Activated CD8-positive, alpha-beta memory T cell treated with anti-CD3 and anti-CD28 coated beads for 48 hours (primary cell): ENCODE measurements around the gene PGM5.
A peak's percentile ranks its signal among the peaks of the same experiment; 100 is the strongest.

Source experiments
- DNase-seq, 3 experiments: peaks; one replicate each; pipeline ENCODE4 v3.0.0-alpha.2; 2020; ENCODE audit warnings: low read depth in 2 of 3, low spot score in 2 of 3

PGM5 gene

DNA sequence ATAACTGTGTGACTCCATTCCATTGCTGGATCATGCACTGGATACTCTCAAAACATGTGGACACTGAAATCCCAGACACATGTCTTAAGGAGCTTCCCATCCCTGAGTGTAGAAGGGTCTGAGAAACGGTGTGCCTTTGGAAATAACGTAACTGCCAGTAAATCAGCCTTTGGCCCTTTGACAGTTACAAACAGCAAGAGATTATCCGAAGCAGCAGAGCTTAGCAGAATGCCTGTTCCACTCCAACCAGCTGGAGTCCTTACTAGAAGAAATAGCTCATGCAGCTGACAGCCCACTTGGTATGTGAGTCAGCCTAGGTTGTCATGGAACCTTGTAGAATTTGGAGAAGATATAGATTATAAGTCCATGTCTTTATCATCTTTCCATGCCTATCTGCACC is 177.3 kb downstream of the PGM5 start:
- DNase-seq: no peak

DNA sequence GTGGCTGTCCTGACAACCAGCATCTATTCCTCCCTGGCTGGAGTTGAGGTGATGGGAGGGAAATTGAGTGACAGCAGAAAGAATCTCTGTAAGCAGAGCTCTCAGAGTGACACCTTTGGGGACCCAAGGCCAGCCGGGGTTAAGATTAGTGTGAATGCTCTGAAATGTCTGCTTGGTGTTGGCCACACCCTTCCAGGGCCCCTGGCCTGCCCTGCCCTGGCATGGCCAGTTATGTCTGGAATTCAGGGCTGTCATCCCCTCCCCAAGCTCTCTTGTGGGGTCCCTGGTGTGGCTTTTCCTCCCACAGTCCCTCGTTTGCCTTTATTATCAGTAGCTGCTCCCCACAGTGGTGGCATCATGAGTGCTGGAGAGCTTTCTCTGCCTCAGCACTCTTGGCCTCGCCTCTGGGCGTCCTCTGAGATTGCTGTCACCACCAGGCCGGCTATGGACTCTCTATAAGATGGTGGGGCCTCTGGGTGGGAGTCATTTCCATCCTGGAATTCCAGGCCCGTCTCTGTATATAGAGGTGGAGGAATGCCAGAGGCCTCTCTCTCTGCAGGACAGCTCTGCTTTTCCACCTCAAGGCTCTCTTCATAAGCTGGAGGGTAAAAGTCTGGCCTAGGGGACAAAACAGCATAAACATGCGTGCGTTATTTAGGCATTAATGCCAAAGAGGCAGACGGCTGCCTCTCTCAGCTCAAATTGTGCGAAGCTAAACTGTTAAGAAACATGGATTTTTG is 180.6 kb downstream of the PGM5 start:
- DNase-seq: no peak

DNA sequence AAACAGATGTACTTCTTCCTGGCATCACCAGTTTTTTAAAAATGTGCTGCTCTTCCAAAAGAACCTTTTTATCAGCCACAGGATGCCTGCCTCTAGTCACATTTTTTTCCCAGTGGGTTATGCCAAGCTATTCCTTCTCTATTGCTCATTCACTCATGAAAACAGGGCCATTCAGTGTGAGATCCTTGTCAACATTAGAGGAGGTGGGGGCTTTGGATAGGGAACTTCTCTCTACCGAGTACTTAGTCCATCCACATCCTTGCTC is 181.1 kb downstream of the PGM5 start:
- no peak for DNase-seq

DNA sequence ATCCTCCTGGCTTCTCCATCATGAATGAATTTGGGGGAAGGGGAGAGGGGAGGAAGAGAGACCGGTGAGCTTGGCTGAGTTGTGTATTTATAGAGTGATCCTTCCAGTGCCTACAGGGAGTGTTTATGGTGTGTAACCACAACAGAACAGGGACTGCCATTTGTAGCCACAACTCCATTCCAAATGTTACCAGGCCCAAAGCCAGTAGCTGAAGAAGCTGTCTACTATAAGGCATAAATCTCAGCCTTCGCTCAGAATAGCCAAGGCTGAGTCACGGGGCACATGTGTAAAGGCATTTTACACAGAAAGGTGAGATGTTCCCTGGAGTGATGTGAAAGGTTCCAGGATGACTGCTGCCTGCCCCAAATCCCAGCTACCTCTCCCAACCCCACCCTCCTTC is 181.8 kb downstream of the PGM5 start:
- DNase-seq: no peak

- no peak for DNase-seq
These were observed 184.5 kb downstream of the PGM5 start, which contains the start of gene TMEM252 for GRCh38 chr9:68540712-68541535. TSS of gene TMEM252 (minus strand) at chr9:68540883. CDS start at chr9:68540814, 69 bp downstream.

- DNase-seq: no peak
These were observed 185.2 kb downstream of the PGM5 start for GRCh38 chr9:68541568-68541967.

DNA sequence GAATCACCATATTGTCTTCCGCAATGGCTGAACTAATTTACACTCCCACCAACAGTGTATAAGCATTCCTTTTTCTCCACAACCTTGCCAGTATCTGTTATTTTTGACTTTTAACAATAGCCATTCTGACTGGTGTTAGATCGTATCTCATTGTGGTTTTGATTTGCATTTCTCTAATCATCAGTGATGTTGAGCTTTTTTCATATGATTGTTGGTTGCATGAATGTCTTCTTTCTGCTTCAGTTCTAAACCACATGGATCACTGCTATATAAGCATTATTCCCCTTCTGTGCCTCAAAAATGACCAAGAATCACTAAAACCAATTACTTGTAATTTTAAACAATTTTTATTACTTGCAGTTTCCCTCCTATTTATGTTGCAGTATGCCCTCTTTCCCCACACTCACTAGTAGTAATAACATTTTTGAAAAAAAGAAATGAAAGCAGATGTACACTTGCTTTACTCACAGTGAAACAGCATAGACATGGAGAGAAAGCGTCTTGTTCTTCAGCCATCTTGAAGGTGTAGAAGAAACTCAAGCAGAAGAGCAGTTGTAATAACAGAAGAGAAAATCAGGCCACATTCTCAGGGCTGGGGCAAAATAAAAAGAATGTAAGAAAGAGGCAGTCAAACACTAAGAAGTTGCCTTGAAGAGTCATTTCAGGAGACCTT is 188.8 kb downstream of the PGM5 start:
- no peak for DNase-seq

- no peak for DNase-seq
These were observed 190.4 kb downstream of the PGM5 start for GRCh38 chr9:68546596-68547390.

- DNase-seq: no peak
These were observed 191.0 kb downstream of the PGM5 start for GRCh38 chr9:68547417-68547816.

GRCh38 chr9:68548241-68548640 is 191.8 kb downstream of the PGM5 start:
- DNase-seq: no peak

GRCh38 chr9:68551191-68551590 is 194.8 kb downstream of the PGM5 start:
- no peak for DNase-seq

GRCh38 chr9:68552700-68553476 is 196.5 kb downstream of the PGM5 start:
- no peak for DNase-seq

DNA sequence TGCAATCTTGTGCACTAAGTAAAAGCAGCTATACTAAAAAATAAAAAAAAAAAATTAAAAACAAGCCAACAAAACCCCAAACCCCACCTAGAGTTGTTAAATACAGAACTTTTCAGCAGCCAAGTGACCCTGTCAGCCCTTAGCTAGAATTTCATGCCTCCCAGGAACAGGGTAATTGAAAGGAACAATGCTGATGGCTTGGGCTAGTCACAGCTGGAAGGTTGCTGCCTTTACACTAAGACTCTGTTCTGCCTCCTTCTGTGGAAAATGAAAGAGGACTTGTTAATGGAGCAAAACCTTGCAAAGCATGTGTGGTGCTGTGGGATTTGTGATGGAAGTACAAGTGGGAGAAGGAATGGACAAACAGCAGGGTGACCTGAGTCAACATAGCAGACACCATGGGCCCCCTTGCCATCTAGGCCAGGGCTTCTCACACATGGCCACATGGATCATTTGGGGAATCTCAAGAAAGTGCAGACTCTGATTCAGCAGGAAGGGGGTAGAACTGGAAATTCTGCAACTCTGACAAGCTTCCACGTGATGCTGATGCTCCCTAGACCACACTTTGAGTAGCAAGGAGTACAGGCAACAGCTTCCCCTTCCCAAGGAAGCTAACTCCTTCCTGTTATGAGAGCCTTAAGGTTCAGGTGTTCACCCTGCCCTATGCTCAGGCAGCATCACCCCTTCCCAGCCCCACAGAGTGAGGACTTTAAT is 199.2 kb downstream of the PGM5 start:
- no peak for DNase-seq

DNA sequence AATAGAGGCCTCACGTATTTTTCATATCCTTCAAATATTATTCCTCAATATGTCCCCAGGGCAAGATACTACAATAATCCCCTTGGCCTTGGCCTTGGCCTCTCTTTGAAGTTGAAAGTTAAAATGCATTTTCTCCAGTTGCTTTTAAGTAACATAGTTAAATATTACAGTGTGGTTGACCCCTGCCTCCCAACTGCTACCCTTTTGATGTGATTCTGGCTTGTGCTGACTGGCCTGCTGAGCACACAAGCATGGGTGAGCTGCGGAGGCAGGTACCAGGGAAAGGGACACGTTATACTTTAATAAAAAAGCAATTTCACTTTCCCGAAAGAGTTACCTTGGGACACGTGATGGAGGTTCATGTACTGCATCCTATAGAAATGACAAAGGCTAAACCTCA is 202.1 kb downstream of the PGM5 start:
- no peak for DNase-seq

DNA sequence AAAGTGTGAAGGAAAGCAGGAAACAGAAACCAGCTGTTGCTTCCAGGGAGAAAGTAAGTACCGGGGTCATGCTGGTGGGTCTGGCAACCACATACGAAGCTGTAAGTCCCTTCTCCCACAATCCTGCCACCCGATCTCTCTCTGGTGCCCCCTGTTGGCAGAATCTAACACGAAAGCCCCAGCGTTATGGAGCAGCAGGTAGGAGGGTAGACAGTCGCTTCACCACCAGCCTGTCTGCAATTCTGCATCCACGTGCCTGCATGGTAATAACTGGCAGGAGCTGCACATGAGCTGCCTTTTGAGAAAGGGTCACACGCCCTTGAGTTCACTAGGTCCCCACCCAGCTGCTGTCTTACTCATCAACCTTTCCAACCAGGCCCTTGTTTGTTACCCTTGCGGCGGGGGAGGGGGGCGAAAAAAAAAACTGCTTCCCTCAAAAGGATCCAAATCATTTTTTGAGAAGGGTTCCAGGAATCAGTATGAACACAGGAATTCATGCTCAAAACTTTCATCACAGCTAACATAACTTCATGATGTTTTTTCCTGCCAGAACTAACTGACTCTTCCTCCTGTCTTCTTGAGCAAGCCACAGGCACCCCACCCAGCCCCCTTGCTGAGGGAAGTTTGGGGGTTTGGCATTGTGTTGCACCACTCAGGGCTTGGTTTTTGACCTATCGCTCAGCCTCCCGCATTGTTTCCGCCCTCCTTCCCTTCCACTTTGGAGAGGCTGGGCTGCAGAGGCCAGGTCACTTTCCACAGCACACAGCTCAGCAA is 203.8 kb downstream of the PGM5 start:
- peak in 2 of 3 experiments; percentile 23 to 54 for DNase-seq

DNA sequence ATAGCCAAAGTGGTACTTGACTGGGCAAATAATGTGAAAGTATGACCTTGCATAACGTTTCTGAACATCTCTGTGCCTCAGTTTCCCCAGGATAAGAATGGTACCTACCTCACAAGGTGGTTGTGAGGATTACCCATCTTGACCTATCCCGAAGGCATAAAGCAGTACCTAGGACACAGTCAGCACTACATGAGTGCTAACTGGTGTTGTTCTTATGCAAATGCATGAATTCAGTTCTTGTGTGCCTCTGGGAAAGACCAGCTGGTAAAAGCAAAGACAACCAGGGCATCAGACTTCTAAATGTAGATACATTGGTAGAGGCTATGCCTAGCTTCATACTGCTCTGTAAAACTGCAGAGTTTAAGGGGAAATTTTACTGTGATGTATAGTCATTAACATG is 206.1 kb downstream of the PGM5 start:
- DNase-seq: no peak

- DNase-seq: no peak
These were observed 211.2 kb downstream of the PGM5 start for GRCh38 chr9:68567565-68567964.

GRCh38 chr9:68574150-68574549 is 217.7 kb downstream of the PGM5 start:
- DNase-seq: no peak

- DNase-seq: no peak
These were observed 219.4 kb downstream of the PGM5 start for GRCh38 chr9:68575817-68576216.
